GM23338 (cell line): ENCODE measurements around the gene ANTXR1. TPM values are rescaled to one million over a fixed set of nuclear protein-coding genes. Genes with fewer than 3 reads are reported as not detected.
A peak's percentile ranks its signal among the peaks of the same experiment; 100 is the strongest.

Experiments
- ATAC-seq: fragments of 200-7000 bp; cut with Tn5 transposase; 3 replicates; pipeline ENCODE4 v1.9.1; 2020
- DNase-seq: peaks from one replicate; pipeline ENCODE4 v3.0.0-alpha.2; 2015; ENCODE audit warnings: low spot score
- H2AFZ ChIP-seq: fragments of 200-600 bp; sonication (generic); 2 replicates; pipeline ENCODE4 v1.8.0; 2016; ENCODE audit warnings: antibody characterized with exemption, mild to moderate bottlenecking, moderate library complexity
- H3F3A ChIP-seq: fragments of 200-600 bp; sonication (generic); replicated peaks from 2 replicates; pipeline ENCODE4 v1.8.0; 2017; ENCODE audit warnings: antibody characterized with exemption, mixed run types, low read depth
- H3K27ac ChIP-seq: fragments of 200-600 bp; sonication (generic); 2 replicates; pipeline ENCODE4 v1.6.1; 2016; ENCODE audit warnings: low read depth
- H3K27me3 ChIP-seq: fragments of 200-600 bp; sonication (generic); 2 replicates; pipeline ENCODE4 v1.8.0; 2016; ENCODE audit warnings: mild to moderate bottlenecking, mixed run types, moderate library complexity; ENCODE audit not compliant: insufficient read depth
- H3K36me3 ChIP-seq: fragments of 200-600 bp; sonication (generic); 2 replicates; pipeline ENCODE4 v1.8.0; 2016; ENCODE audit warnings: mild to moderate bottlenecking; ENCODE audit not compliant: insufficient read depth
- H3K4me1 ChIP-seq: fragments of 200-600 bp; sonication (generic); 2 replicates; pipeline ENCODE4 v1.8.0; 2016; ENCODE audit warnings: mild to moderate bottlenecking, moderate library complexity; ENCODE audit not compliant: insufficient read depth
- H3K4me2 ChIP-seq: fragments of 200-600 bp; sonication (generic); 2 replicates; pipeline ENCODE4 v1.7.1; 2017; ENCODE audit warnings: mixed run types
- H3K4me3 ChIP-seq: fragments of 200-600 bp; sonication (generic); 2 replicates; pipeline ENCODE4 v1.6.1; 2016; ENCODE audit warnings: mixed run types
- H3K79me2 ChIP-seq: fragments of 200-600 bp; sonication (generic); replicated peaks from 2 replicates; pipeline ENCODE4 v1.8.0; 2017; ENCODE audit warnings: mild to moderate bottlenecking; ENCODE audit not compliant: insufficient read depth
- H3K9me2 ChIP-seq: fragments of 200-600 bp; sonication (generic); 2 replicates; pipeline ENCODE4 v1.8.0; 2017; ENCODE audit not compliant: insufficient read depth
- H4K20me1 ChIP-seq: fragments of 200-600 bp; sonication (generic); replicated peaks from 2 replicates; pipeline ENCODE4 v1.8.0; 2017; ENCODE audit warnings: mild to moderate bottlenecking; ENCODE audit not compliant: insufficient read depth
- H3K27ac Mint-ChIP-seq: 2 replicates; pipeline ENCODE4 v1.8.0; 2020; ENCODE audit warnings: inconsistent platforms, mild to moderate bottlenecking, moderate library complexity, mixed read lengths
- H3K27me3 Mint-ChIP-seq: 3 replicates; pipeline ENCODE4 v1.8.0; 2022; ENCODE audit warnings: low read depth, mild to moderate bottlenecking, moderate library complexity, mixed read lengths, inconsistent platforms; ENCODE audit not compliant: insufficient read depth, poor library complexity
- H3K36me3 Mint-ChIP-seq: 3 replicates; pipeline ENCODE4 v1.8.0; 2021; ENCODE audit warnings: low read depth, mild to moderate bottlenecking, inconsistent platforms, moderate library complexity, mixed read lengths
- H3K4me1 Mint-ChIP-seq: 3 replicates; pipeline ENCODE4 v1.8.0; 2020; ENCODE audit warnings: mild to moderate bottlenecking, inconsistent platforms, mixed read lengths
- H3K4me3 Mint-ChIP-seq: 3 replicates; pipeline ENCODE4 v1.8.0; 2021; ENCODE audit warnings: moderate library complexity, mild to moderate bottlenecking, inconsistent platforms, mixed read lengths
- H3K9me3 Mint-ChIP-seq: 3 replicates; pipeline ENCODE4 v1.8.0; 2020; ENCODE audit warnings: moderate library complexity, mild to moderate bottlenecking, inconsistent platforms, mixed read lengths
- CREB1 ChIP-seq: fragments of 250-450 bp; sonication (Bioruptor Pico); IDR thresholded peaks from 2 replicates; pipeline ENCODE4 v1.5.0; 2020; ENCODE audit warnings: low read depth, mild to moderate bottlenecking, moderate library complexity
- EZH2 ChIP-seq: fragments of 200-600 bp; sonication (generic); IDR thresholded peaks from one replicate; pipeline ENCODE4 v1.8.0; 2017; ENCODE audit warnings: antibody characterized with exemption, mild to moderate bottlenecking, low read depth; ENCODE audit not compliant: unreplicated experiment
- EZH2phosphoT487 ChIP-seq: fragments of 200-600 bp; sonication (generic); IDR thresholded peaks from one replicate; pipeline ENCODE4 v1.8.1; 2018; ENCODE audit warnings: antibody characterized with exemption; ENCODE audit not compliant: unreplicated experiment
- JUNB ChIP-seq: IDR thresholded peaks from one replicate; pipeline ENCODE4 v1.6.1; 2016; ENCODE audit warnings: antibody characterized with exemption; ENCODE audit not compliant: unreplicated experiment
- NANOG ChIP-seq: IDR thresholded peaks from 2 replicates; pipeline ENCODE4 v1.6.1; 2016; ENCODE audit warnings: antibody characterized with exemption, borderline replicate concordance
- POLR2AphosphoS5 ChIP-seq: IDR thresholded peaks from 2 replicates; pipeline ENCODE4 v1.6.1; 2016; ENCODE audit warnings: antibody characterized with exemption, low read depth
- STAT1 ChIP-seq: IDR thresholded peaks from one replicate; pipeline ENCODE4 v1.6.1; 2016; ENCODE audit warnings: antibody characterized with exemption; ENCODE audit not compliant: unreplicated experiment
- ZNF114 ChIP-seq: fragments of 250-450 bp; sonication (Bioruptor Pico); IDR thresholded peaks from 2 replicates; pipeline ENCODE4 v1.5.0; 2020; ENCODE audit warnings: mild to moderate bottlenecking, moderate library complexity
- ZNF331 ChIP-seq: fragments of 250-450 bp; sonication (Bioruptor Pico); IDR thresholded peaks from 2 replicates; pipeline ENCODE4 v1.5.0; 2020; ENCODE audit warnings: low read depth, mild to moderate bottlenecking, moderate library complexity
- polyA plus RNA-seq: library from polyadenylated mRNA; unstranded; fragments of >200 nt; fragmentation: Nextera tagmentation; extraction: Ambion mirVana; gene quantifications from 2 replicates; pipeline ENCODE4 v1.2.1, GENCODE V29; 2016
- total RNA-seq: library from RNA; depleted of rRNA; stranded (reverse); fragments of >200 nt; shearing (Covaris generic); gene quantifications from 2 replicates; pipeline ENCODE4 v1.2.3, GENCODE V29; 2014
- TF ChIP-seq, protein P1 (sequence below), 2 experiments: fragments of 200-600 bp in 1 of 2; sonication (generic) in 1 of 2; conservative IDR thresholded peaks; 2 replicates each; pipeline versions ENCODE4 v1.5.1 to v1.6.1; 2016 to 2017; ENCODE audit warnings: antibody characterized with exemption in 2 of 2, low read depth in 2 of 2, mild to moderate bottlenecking in 2 of 2, moderate library complexity in 1 of 2
- TF ChIP-seq, protein P2 (sequence below): IDR thresholded peaks from one replicate; pipeline ENCODE4 v1.6.1; 2018; ENCODE audit warnings: antibody characterized with exemption; ENCODE audit not compliant: unreplicated experiment
- TF ChIP-seq, protein P3 (sequence below): fragments of 250-450 bp; sonication (Bioruptor Pico); IDR thresholded peaks from 2 replicates; pipeline ENCODE4 v1.5.0; 2020; ENCODE audit warnings: mild to moderate bottlenecking, moderate library complexity
- TF ChIP-seq, protein P4 (sequence below): IDR thresholded peaks from 2 replicates; pipeline ENCODE4 v1.6.1; 2016; ENCODE audit warnings: antibody characterized with exemption

Gene ANTXR1
- total and polyA plus RNA-seq, 2 experiments from 2014 or later = 16.1 to 23.1 TPM

DNA sequence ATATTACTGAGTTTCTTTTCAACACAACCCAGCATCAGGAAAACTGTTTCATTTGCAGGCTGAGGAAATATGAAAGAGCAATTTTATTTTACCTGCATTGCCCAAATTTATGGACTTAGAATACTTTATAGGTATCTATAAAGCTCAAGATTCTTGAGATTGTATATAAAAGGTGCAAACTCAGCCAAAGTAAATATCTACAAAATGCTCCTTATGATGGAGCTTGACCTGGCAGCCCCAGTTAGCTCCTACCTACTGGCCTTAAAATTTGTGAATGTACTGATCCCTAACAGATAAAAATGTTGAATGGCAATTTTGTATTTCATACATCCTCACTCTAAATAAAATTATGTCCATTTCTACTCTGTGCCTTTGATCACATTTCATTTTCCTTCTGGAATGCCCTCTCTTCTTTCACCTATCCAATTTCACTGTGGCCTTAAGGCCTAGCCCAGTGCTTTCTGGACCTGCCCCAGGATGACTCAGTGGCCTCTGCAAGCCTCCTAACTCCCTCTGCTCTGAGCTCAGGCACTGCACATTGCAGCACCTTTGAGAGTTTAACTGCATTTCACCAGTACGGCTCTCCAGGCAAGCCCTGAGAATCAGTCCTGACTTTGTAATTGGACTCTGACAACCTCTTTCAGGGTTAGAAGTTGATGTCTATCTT lies 125.9 kb downstream of the ANTXR1 start:
- Histone ChIP-seq H3K36me3 (no peaks in the 10 kb centered on the region), H3K27ac (no peak overlapping the region), H3K4me2 (no peak overlapping the region), H3K79me2 (no peaks in the 10 kb centered on the region), H2AFZ (no peak overlapping the region), H3K4me3 (no peak overlapping the region), H4K20me1 (no peaks in the 10 kb centered on the region), H3K9me2 (no peaks in the 10 kb centered on the region; the same call in 1 of the 2 replicates), H3K27me3 (no peaks in the 10 kb centered on the region), H3K4me1 (no peaks in the 10 kb centered on the region), H3F3A (no peaks in the 10 kb centered on the region)
- Mint-ChIP-seq H3K27me3 (peaks cover 1% of the 10 kb centered on the region), H3K4me3 (no peak overlapping the region), H3K9me3 (no peaks in the 10 kb centered on the region), H3K27ac (peak overlapping the region; percentile 31; the same call in 1 of the 2 replicates), H3K36me3 (no peaks in the 10 kb centered on the region), H3K4me1 (peaks cover 3% of the 10 kb centered on the region; the same call in 2 of the 3 replicates)
- no peak for DNase-seq
- TF ChIP-seq, protein P1, sequence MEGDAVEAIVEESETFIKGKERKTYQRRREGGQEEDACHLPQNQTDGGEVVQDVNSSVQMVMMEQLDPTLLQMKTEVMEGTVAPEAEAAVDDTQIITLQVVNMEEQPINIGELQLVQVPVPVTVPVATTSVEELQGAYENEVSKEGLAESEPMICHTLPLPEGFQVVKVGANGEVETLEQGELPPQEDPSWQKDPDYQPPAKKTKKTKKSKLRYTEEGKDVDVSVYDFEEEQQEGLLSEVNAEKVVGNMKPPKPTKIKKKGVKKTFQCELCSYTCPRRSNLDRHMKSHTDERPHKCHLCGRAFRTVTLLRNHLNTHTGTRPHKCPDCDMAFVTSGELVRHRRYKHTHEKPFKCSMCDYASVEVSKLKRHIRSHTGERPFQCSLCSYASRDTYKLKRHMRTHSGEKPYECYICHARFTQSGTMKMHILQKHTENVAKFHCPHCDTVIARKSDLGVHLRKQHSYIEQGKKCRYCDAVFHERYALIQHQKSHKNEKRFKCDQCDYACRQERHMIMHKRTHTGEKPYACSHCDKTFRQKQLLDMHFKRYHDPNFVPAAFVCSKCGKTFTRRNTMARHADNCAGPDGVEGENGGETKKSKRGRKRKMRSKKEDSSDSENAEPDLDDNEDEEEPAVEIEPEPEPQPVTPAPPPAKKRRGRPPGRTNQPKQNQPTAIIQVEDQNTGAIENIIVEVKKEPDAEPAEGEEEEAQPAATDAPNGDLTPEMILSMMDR (conservative IDR thresholded peaks at IDR 0.05; ENCODE audit: low read depth in 2 of 2) = no peak
- TF ChIP-seq STAT1 = no peak
- TF ChIP-seq JUNB = no peak
- TF ChIP-seq NANOG = no peak
- no peak for TF ChIP-seq ZNF331 (CRISPR knock-in tag)
- TF ChIP-seq, protein P2, sequence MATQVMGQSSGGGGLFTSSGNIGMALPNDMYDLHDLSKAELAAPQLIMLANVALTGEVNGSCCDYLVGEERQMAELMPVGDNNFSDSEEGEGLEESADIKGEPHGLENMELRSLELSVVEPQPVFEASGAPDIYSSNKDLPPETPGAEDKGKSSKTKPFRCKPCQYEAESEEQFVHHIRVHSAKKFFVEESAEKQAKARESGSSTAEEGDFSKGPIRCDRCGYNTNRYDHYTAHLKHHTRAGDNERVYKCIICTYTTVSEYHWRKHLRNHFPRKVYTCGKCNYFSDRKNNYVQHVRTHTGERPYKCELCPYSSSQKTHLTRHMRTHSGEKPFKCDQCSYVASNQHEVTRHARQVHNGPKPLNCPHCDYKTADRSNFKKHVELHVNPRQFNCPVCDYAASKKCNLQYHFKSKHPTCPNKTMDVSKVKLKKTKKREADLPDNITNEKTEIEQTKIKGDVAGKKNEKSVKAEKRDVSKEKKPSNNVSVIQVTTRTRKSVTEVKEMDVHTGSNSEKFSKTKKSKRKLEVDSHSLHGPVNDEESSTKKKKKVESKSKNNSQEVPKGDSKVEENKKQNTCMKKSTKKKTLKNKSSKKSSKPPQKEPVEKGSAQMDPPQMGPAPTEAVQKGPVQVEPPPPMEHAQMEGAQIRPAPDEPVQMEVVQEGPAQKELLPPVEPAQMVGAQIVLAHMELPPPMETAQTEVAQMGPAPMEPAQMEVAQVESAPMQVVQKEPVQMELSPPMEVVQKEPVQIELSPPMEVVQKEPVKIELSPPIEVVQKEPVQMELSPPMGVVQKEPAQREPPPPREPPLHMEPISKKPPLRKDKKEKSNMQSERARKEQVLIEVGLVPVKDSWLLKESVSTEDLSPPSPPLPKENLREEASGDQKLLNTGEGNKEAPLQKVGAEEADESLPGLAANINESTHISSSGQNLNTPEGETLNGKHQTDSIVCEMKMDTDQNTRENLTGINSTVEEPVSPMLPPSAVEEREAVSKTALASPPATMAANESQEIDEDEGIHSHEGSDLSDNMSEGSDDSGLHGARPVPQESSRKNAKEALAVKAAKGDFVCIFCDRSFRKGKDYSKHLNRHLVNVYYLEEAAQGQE = no peak
- TF ChIP-seq CREB1 = no peak
- TF ChIP-seq, protein P3, sequence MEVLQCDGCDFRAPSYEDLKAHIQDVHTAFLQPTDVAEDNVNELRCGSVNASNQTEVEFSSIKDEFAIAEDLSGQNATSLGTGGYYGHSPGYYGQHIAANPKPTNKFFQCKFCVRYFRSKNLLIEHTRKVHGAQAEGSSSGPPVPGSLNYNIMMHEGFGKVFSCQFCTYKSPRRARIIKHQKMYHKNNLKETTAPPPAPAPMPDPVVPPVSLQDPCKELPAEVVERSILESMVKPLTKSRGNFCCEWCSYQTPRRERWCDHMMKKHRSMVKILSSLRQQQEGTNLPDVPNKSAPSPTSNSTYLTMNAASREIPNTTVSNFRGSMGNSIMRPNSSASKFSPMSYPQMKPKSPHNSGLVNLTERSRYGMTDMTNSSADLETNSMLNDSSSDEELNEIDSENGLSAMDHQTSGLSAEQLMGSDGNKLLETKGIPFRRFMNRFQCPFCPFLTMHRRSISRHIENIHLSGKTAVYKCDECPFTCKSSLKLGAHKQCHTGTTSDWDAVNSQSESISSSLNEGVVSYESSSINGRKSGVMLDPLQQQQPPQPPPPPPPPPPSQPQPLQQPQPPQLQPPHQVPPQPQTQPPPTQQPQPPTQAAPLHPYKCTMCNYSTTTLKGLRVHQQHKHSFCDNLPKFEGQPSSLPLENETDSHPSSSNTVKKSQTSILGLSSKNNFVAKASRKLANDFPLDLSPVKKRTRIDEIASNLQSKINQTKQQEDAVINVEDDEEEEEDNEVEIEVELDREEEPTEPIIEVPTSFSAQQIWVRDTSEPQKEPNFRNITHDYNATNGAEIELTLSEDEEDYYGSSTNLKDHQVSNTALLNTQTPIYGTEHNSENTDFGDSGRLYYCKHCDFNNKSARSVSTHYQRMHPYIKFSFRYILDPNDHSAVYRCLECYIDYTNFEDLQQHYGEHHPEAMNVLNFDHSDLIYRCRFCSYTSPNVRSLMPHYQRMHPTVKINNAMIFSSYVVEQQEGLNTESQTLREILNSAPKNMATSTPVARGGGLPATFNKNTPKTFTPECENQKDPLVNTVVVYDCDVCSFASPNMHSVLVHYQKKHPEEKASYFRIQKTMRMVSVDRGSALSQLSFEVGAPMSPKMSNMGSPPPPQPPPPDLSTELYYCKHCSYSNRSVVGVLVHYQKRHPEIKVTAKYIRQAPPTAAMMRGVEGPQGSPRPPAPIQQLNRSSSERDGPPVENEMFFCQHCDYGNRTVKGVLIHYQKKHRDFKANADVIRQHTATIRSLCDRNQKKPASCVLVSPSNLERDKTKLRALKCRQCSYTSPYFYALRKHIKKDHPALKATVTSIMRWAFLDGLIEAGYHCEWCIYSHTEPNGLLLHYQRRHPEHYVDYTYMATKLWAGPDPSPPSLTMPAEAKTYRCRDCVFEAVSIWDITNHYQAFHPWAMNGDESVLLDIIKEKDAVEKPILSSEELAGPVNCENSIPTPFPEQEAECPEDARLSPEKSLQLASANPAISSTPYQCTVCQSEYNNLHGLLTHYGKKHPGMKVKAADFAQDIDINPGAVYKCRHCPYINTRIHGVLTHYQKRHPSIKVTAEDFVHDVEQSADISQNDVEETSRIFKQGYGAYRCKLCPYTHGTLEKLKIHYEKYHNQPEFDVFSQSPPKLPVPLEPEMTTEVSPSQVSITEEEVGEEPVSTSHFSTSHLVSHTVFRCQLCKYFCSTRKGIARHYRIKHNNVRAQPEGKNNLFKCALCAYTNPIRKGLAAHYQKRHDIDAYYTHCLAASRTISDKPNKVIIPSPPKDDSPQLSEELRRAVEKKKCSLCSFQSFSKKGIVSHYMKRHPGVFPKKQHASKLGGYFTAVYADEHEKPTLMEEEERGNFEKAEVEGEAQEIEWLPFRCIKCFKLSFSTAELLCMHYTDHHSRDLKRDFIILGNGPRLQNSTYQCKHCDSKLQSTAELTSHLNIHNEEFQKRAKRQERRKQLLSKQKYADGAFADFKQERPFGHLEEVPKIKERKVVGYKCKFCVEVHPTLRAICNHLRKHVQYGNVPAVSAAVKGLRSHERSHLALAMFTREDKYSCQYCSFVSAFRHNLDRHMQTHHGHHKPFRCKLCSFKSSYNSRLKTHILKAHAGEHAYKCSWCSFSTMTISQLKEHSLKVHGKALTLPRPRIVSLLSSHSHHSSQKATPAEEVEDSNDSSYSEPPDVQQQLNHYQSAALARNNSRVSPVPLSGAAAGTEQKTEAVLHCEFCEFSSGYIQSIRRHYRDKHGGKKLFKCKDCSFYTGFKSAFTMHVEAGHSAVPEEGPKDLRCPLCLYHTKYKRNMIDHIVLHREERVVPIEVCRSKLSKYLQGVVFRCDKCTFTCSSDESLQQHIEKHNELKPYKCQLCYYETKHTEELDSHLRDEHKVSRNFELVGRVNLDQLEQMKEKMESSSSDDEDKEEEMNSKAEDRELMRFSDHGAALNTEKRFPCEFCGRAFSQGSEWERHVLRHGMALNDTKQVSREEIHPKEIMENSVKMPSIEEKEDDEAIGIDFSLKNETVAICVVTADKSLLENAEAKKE = no peak
- no peak for TF ChIP-seq POLR2AphosphoS5
- TF ChIP-seq, protein P4, sequence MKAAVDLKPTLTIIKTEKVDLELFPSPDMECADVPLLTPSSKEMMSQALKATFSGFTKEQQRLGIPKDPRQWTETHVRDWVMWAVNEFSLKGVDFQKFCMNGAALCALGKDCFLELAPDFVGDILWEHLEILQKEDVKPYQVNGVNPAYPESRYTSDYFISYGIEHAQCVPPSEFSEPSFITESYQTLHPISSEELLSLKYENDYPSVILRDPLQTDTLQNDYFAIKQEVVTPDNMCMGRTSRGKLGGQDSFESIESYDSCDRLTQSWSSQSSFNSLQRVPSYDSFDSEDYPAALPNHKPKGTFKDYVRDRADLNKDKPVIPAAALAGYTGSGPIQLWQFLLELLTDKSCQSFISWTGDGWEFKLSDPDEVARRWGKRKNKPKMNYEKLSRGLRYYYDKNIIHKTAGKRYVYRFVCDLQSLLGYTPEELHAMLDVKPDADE = no peak
- TF ChIP-seq EZH2 = no peak
- no peak for TF ChIP-seq ZNF114 (CRISPR knock-in tag)
- no peak for TF ChIP-seq EZH2phosphoT487
- ATAC-seq = no peak
